Esophagus muscularis mucosa (tissue), 3 donors: ENCODE data around the gene BACE1.

ENCODE experiments used
- POLR2A ChIP-seq: fragments of 450-650 bp; IDR thresholded peaks from one replicate; pipeline ENCODE4 v1.6.1; 2017; ENCODE audit warnings: antibody characterized with exemption, moderate library complexity, mild to moderate bottlenecking, low read depth
- TF ChIP-seq, protein P1 (sequence below), 3 experiments: fragments of 200-600 bp in 2 of 3; fragments of 450-650 bp in 1 of 3; sonication (generic) in 2 of 3; IDR thresholded peaks; one replicate each; pipeline ENCODE4 v1.5.1; 2017 to 2019; ENCODE audit warnings: antibody characterized with exemption in 3 of 3, mild to moderate bottlenecking in 2 of 3, moderate library complexity in 1 of 3

DNA sequence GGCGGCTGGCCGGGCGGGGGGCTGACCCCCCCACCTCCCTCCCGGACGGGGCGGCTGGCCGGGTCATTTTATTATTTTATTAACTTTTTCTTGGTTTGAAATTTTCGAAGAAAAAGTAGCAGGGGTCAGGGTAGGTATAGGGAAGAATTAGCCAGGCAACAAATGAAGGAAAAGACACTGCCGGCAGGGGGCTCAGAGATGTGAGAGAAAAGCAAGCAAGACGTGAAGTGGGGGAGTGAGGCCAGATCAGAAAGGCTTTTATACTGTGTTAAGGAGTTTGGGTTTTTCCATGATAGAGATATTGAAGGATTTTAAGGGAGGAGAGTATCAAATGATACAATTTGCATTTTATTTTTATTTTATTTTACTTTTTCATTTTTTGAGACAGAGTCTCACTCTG is 64.5 kb downstream of the BACE1 start:
- TF ChIP-seq, protein P1, sequence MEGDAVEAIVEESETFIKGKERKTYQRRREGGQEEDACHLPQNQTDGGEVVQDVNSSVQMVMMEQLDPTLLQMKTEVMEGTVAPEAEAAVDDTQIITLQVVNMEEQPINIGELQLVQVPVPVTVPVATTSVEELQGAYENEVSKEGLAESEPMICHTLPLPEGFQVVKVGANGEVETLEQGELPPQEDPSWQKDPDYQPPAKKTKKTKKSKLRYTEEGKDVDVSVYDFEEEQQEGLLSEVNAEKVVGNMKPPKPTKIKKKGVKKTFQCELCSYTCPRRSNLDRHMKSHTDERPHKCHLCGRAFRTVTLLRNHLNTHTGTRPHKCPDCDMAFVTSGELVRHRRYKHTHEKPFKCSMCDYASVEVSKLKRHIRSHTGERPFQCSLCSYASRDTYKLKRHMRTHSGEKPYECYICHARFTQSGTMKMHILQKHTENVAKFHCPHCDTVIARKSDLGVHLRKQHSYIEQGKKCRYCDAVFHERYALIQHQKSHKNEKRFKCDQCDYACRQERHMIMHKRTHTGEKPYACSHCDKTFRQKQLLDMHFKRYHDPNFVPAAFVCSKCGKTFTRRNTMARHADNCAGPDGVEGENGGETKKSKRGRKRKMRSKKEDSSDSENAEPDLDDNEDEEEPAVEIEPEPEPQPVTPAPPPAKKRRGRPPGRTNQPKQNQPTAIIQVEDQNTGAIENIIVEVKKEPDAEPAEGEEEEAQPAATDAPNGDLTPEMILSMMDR (IDR thresholded peaks at IDR 0.05) = no peak
- TF ChIP-seq POLR2A = no peak
